ENCODE results near the gene FMNL3. TPM values are rescaled to one million over a fixed set of nuclear protein-coding genes. Genes with fewer than 3 reads are reported as not detected.

Gene FMNL3
- total and polyA plus RNA-seq, 2 of the 13 experiments (the other 11 are each of a cell fraction or from before 2014, with no cell fraction given): 0.44 to 1.1 TPM

DNA sequence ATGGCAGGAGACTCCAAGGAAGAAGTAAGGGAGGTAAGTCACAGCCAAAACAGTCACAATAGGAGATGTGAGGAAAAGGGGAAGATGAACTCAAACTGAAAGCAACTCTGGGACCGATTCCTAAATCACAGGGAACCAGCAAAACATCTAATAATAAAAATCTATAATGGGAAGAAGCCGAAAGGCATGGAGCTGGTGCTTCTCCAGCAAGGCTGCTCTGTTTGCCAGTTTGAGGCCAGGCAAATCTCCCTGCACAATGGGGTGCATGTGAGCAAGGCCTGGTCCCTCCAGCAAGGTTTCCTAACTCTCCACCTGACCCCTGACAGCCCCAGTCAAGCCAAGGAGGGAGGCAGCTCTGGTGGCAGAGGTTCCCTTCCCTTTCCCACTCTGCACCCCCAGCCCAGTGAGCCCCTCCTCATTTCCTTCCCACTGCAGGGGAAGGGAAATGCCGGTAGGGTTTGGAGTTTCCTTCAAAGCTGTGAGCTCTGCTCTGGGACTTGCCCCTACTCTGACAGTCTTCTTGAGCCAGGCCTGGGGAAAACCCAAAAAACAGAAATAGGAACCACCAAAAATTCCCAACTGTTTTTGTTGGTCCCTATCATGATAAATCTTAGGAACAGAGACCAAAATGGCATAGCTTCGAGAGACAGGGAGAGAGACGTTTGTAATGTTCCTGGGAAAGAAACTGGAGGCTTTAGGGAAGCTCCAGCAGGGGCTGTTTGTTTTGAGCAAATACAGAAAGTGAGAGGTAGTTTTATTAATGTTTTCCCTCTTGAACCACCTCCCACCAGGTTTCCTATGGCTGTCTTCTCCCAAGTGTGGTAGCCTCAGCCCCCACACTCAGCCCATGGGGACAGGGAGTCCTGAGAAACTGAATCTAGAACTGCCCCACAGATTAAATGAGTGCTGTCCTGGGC is 34.6 kb downstream of the FMNL3 start (continued):
- TF ChIP-seq, protein P1, sequence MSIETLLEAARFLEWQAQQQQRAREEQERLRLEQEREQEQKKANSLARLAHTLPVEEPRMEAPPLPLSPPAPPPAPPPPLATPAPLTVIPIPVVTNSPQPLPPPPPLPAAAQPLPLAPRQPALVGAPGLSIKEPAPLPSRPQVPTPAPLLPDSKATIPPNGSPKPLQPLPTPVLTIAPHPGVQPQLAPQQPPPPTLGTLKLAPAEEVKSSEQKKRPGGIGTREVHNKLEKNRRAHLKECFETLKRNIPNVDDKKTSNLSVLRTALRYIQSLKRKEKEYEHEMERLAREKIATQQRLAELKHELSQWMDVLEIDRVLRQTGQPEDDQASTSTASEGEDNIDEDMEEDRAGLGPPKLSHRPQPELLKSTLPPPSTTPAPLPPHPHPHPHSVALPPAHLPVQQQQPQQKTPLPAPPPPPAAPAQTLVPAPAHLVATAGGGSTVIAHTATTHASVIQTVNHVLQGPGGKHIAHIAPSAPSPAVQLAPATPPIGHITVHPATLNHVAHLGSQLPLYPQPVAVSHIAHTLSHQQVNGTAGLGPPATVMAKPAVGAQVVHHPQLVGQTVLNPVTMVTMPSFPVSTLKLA (IDR thresholded peaks at IDR 0.05): no peak
- TF ChIP-seq ZNF431 (CRISPR knock-in tag; IDR thresholded peaks at IDR 0.05; ENCODE audit: borderline replicate concordance, low read depth) (no peak), ONECUT2 (CRISPR knock-in tag; IDR thresholded peaks at IDR 0.05) (no peak), ZNF256 (CRISPR knock-in tag; conservative IDR thresholded peaks at IDR 0.05) (no peak)
- TF ChIP-seq, protein P2, sequence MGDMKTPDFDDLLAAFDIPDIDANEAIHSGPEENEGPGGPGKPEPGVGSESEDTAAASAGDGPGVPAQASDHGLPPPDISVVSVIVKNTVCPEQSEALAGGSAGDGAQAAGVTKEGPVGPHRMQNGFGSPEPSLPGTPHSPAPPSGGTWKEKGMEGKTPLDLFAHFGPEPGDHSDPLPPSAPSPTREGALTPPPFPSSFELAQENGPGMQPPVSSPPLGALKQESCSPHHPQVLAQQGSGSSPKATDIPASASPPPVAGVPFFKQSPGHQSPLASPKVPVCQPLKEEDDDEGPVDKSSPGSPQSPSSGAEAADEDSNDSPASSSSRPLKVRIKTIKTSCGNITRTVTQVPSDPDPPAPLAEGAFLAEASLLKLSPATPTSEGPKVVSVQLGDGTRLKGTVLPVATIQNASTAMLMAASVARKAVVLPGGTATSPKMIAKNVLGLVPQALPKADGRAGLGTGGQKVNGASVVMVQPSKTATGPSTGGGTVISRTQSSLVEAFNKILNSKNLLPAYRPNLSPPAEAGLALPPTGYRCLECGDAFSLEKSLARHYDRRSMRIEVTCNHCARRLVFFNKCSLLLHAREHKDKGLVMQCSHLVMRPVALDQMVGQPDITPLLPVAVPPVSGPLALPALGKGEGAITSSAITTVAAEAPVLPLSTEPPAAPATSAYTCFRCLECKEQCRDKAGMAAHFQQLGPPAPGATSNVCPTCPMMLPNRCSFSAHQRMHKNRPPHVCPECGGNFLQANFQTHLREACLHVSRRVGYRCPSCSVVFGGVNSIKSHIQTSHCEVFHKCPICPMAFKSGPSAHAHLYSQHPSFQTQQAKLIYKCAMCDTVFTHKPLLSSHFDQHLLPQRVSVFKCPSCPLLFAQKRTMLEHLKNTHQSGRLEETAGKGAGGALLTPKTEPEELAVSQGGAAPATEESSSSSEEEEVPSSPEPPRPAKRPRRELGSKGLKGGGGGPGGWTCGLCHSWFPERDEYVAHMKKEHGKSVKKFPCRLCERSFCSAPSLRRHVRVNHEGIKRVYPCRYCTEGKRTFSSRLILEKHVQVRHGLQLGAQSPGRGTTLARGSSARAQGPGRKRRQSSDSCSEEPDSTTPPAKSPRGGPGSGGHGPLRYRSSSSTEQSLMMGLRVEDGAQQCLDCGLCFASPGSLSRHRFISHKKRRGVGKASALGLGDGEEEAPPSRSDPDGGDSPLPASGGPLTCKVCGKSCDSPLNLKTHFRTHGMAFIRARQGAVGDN (CRISPR knock-in tag; IDR thresholded peaks at IDR 0.05): no peak
